HEK293 (cell line): ENCODE measurements around the gene ASCC3.

Source experiments
- CTCF ChIA-PET: fragments of 350-600 bp; formaldehyde crosslinking; extraction: SDS; loops from one replicate; lab custom pipeline; 2021; ENCODE audit warnings: antibody characterized with exemption; lab: Yijun Ruan, JAX
- POLR2A ChIA-PET: fragments of 300-600 bp; formaldehyde crosslinking; extraction: SDS; loops from one replicate; lab custom pipeline; 2020; ENCODE audit warnings: antibody characterized with exemption, inconsistent platforms; lab: Yijun Ruan, JAX
- H3K27ac ChIP-seq: fragments of 200-500 bp; sonication (Bioruptor generic); 2 replicates; pipeline ENCODE4 v1.5.1; 2014; ENCODE audit warnings: low read depth, low read length, control low read depth, inconsistent platforms; ENCODE audit errors: extremely low read depth
- H3K36me3 ChIP-seq, 2 experiments: fragments of 200-500 bp in 1 of 2; sonication (Bioruptor generic) in 1 of 2; 1 replicate in 1 of 2; 2 replicates in 1 of 2; pipeline ENCODE4 v1.5.1; 2014 to 2017; ENCODE audit warnings: inconsistent platforms in 2 of 2, low read length in 2 of 2; ENCODE audit not compliant: control insufficient read depth in 2 of 2, insufficient read depth in 1 of 2
- H3K4me1 ChIP-seq: fragments of 200-500 bp; sonication (Bioruptor generic); 2 replicates; pipeline ENCODE4 v1.5.1; 2014; ENCODE audit warnings: mild to moderate bottlenecking, low read length, inconsistent platforms; ENCODE audit not compliant: control insufficient read depth, insufficient read depth
- H3K4me3 ChIP-seq: 2 replicates; pipeline ENCODE4 v1.5.1; 2011; ENCODE audit warnings: low read depth, mild to moderate bottlenecking, control low read depth, low read length, moderate library complexity
- H3K9me3 ChIP-seq: fragments of 200-500 bp; sonication (Bioruptor generic); 2 replicates; pipeline ENCODE4 v1.5.1; 2014; ENCODE audit warnings: low read depth, low read length, inconsistent platforms; ENCODE audit not compliant: control insufficient read depth, insufficient read depth
- HOXC10 ChIP-seq: sonication (generic); formaldehyde crosslinking; IDR thresholded peaks from 2 replicates; pipeline ENCODE4 v1.8.1; 2023; ENCODE audit warnings: mild to moderate bottlenecking, missing genetic modification reagents
- KLF10 ChIP-seq: fragments of 450-650 bp; IDR thresholded peaks from 2 replicates; pipeline ENCODE4 v1.5.1; 2018; ENCODE audit warnings: missing biosample characterization, mild to moderate bottlenecking, missing genetic modification characterization
- KLF7 ChIP-seq: fragments of 450-650 bp; formaldehyde crosslinking; IDR thresholded peaks from 2 replicates; pipeline ENCODE4 v1.5.1; 2016; ENCODE audit warnings: missing biosample characterization, missing genetic modification characterization, borderline replicate concordance
- MEIS1 ChIP-seq: sonication (generic); formaldehyde crosslinking; IDR thresholded peaks from 2 replicates; pipeline ENCODE4 v1.8.1; 2022; ENCODE audit warnings: missing genetic modification reagents, mild to moderate bottlenecking, borderline replicate concordance
- OVOL3 ChIP-seq: fragments of 450-650 bp; formaldehyde crosslinking; IDR thresholded peaks from 2 replicates; pipeline ENCODE4 v1.5.1; 2016; ENCODE audit warnings: missing biosample characterization, missing genetic modification characterization
- ZBTB10 ChIP-seq: fragments of 450-650 bp; formaldehyde crosslinking; IDR thresholded peaks from 2 replicates; pipeline ENCODE4 v1.5.1; 2016; ENCODE audit warnings: missing biosample characterization, missing genetic modification characterization
- ZBTB11 ChIP-seq: fragments of 450-650 bp; formaldehyde crosslinking; conservative IDR thresholded peaks from 2 replicates; pipeline ENCODE4 v1.5.1; 2016; ENCODE audit warnings: low read depth, missing biosample characterization, missing genetic modification characterization
- ZBTB17 ChIP-seq: fragments of 450-650 bp; formaldehyde crosslinking; IDR thresholded peaks from 2 replicates; pipeline ENCODE4 v1.5.1; 2016; ENCODE audit warnings: missing biosample characterization, missing genetic modification characterization
- ZBTB44 ChIP-seq: fragments of 450-650 bp; IDR thresholded peaks from 2 replicates; pipeline ENCODE4 v1.5.1; 2018; ENCODE audit warnings: missing biosample characterization, mild to moderate bottlenecking, missing genetic modification characterization
- ZNF121 ChIP-seq: fragments of 450-650 bp; formaldehyde crosslinking; IDR thresholded peaks from 2 replicates; pipeline ENCODE4 v1.5.1; 2016; ENCODE audit warnings: missing biosample characterization, missing genetic modification characterization
- ZNF155 ChIP-seq: fragments of 450-650 bp; formaldehyde crosslinking; IDR thresholded peaks from 2 replicates; pipeline ENCODE4 v1.5.1; 2016; ENCODE audit warnings: missing biosample characterization, missing genetic modification characterization
- ZNF157 ChIP-seq: fragments of 450-650 bp; formaldehyde crosslinking; IDR thresholded peaks from 2 replicates; pipeline ENCODE4 v1.5.1; 2016; ENCODE audit warnings: missing biosample characterization, missing genetic modification characterization
- ZNF174 ChIP-seq: fragments of 450-650 bp; formaldehyde crosslinking; IDR thresholded peaks from 2 replicates; pipeline ENCODE4 v1.5.0; 2017; ENCODE audit warnings: missing biosample characterization, mild to moderate bottlenecking, missing genetic modification characterization
- ZNF19 ChIP-seq: fragments of 450-650 bp; formaldehyde crosslinking; IDR thresholded peaks from 2 replicates; pipeline ENCODE4; 2016; ENCODE audit warnings: missing biosample characterization, missing genetic modification characterization, low read depth
- ZNF324 ChIP-seq: fragments of 450-650 bp; formaldehyde crosslinking; IDR thresholded peaks from 2 replicates; pipeline ENCODE4 v1.5.1; 2016; ENCODE audit warnings: missing biosample characterization, missing genetic modification characterization
- ZNF394 ChIP-seq: fragments of 450-650 bp; formaldehyde crosslinking; IDR thresholded peaks from 2 replicates; pipeline ENCODE4 v1.5.1; 2016; ENCODE audit warnings: missing biosample characterization, missing genetic modification characterization, mild to moderate bottlenecking, moderate library complexity, borderline replicate concordance
- ZNF426 ChIP-seq: fragments of 450-650 bp; formaldehyde crosslinking; IDR thresholded peaks from 2 replicates; pipeline ENCODE4 v1.5.1; 2017; ENCODE audit warnings: missing biosample characterization, missing genetic modification characterization, mild to moderate bottlenecking, inconsistent platforms, moderate library complexity
- ZNF670 ChIP-seq: fragments of 450-650 bp; formaldehyde crosslinking; IDR thresholded peaks from 2 replicates; pipeline ENCODE4 v1.5.1; 2016; ENCODE audit warnings: missing biosample characterization, missing genetic modification characterization, low read depth
- ZNF837 ChIP-seq: fragments of 450-650 bp; formaldehyde crosslinking; IDR thresholded peaks from 2 replicates; pipeline ENCODE4 v1.5.1; 2016; ENCODE audit warnings: missing biosample characterization, missing genetic modification characterization
- ZNF843 ChIP-seq: fragments of 450-650 bp; formaldehyde crosslinking; IDR thresholded peaks from 2 replicates; pipeline ENCODE4 v1.5.1; 2016; ENCODE audit warnings: missing biosample characterization, missing genetic modification characterization
- ZSCAN23 ChIP-seq: fragments of 450-650 bp; formaldehyde crosslinking; IDR thresholded peaks from 2 replicates; pipeline ENCODE4 v1.5.1; 2016; ENCODE audit warnings: missing biosample characterization, missing genetic modification characterization

The ASCC3 gene

GRCh38 chr6:100633096-100633777 is 247.9 kb downstream of the ASCC3 start:
- POLR2A ChIA-PET, result no interaction called here
- H3K9me3 ChIP-seq, result no peaks in the 10 kb centered on the region
- CTCF ChIA-PET, result interaction anchor here (0.6 kb wide), 1 partner anchor 329 kb away, joined by 3 read pairs; no protein-coding TSS in a partner anchor
- TF ChIP-seq ZBTB11 (tag by site-specific recombination), result no peak
- no peak for TF ChIP-seq ZNF324 (tag by site-specific recombination)
- no peak for TF ChIP-seq ZBTB44
- TF ChIP-seq ZNF394 (tag by site-specific recombination), result no peak
- TF ChIP-seq ZNF155 (tag by site-specific recombination), result no peak
- TF ChIP-seq OVOL3, result no peak
- no peak for TF ChIP-seq ZNF670 (tag by site-specific recombination)
- no peak for TF ChIP-seq ZNF837 (tag by site-specific recombination)
- no peaks in the 10 kb centered on the region for H3K4me1 ChIP-seq
- no peak overlapping the region for H3K27ac ChIP-seq
- peaks cover 0 to 29% of the 10 kb centered on the region in 2 experiments; a peak in 2 of 3 replicates for H3K36me3 ChIP-seq
- no peak overlapping the region for H3K4me3 ChIP-seq

- CTCF ChIA-PET, result no interaction called here
- Histone ChIP-seq H3K36me3 (peaks cover 0 to 23% of the 10 kb centered on the region in 2 experiments; a peak in 2 of 3 replicates), H3K27ac (no peak overlapping the region), H3K4me1 (no peaks in the 10 kb centered on the region), H3K9me3 (no peaks in the 10 kb centered on the region), H3K4me3 (no peak overlapping the region)
- POLR2A ChIA-PET, result no interaction called here
- no peak for TF ChIP-seq HOXC10 (CRISPR knock-in tag)
- TF ChIP-seq ZNF426, result no peak
- TF ChIP-seq KLF10 (tag by site-specific recombination), result no peak
- TF ChIP-seq KLF7 (tag by site-specific recombination), result no peak
- TF ChIP-seq ZBTB10 (tag by site-specific recombination), result no peak
- TF ChIP-seq ZNF121, result no peak
- no peak for TF ChIP-seq ZNF174 (tag by site-specific recombination)
- no peak for TF ChIP-seq ZNF157
- no peak for TF ChIP-seq ZNF19 (tag by site-specific recombination)
- TF ChIP-seq ZBTB17, result no peak
- no peak for TF ChIP-seq MEIS1 (CRISPR knock-in tag)
- no peak for TF ChIP-seq ZNF843
- no peak for TF ChIP-seq ZSCAN23 (tag by site-specific recombination)
Observed at GRCh38 chr6:100630536-100630935, 250.6 kb downstream of the ASCC3 start.
